ENCODE results near the gene SLFN11.

DNA sequence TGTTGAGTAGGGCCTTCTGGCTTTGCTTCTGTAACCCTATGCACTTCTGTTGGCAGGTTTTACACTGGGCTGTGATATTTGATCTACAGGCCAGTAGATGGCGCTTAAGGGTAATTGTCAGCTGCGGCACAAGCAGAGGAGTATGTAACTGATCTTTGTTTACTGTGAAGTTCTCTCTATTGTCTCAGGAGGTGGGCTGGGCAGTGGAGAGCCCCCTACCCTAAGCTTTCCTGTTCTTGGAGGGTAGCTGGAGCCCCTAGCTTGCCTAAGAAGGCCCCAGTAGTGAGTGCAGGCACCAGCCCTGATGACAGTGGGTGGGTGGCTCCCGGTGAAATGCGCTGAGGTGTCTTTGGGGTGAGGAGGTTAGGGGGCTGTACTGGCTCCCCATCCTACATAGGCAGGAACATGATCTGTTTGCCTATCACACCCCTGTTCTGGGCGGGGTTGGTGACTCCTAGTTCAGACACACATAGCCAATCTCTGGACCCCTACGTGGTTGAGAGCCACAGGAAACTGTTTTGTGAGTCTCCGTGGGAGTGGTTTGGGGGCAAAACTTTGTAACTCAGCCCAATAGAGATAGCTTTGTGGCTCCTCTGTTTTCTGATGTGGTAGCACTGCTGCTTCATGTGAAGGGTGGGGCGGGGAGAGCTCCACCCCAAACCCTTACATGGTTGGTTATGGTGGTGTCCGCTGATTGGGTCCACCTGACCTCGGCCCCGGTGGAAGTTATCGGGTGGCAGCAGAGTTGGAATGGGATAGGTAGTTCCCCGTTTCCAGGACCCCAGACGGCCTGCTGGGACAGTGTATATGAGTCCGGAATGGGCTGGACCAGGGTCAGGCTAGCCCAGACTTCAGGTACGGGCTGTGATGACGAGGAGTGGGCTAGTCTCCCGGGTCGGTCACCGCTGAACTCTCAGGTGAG is 60.4 kb downstream of the SLFN11 start:
- no peak for TF ChIP-seq POLR2A (IDR thresholded peaks at IDR 0.05)
- peak; percentile 56 to 77 (median 73) for TF ChIP-seq CTCF (IDR thresholded peaks at IDR 0.05)
- peak in 1 of 3 donors; percentile 4 for TF ChIP-seq POLR2AphosphoS5 (IDR thresholded peaks at IDR 0.05)
